Tibial nerve (tissue), 4 donors: ENCODE data around the gene FOSL2. TPM values are rescaled to one million over a fixed set of nuclear protein-coding genes. Genes with fewer than 3 reads are reported as not detected.

Experiments
- DNase-seq, 2 donors: peaks; one replicate each; pipeline ENCODE4 v3.0.0-alpha.2; 2019; ENCODE audit warnings: low spot score in 2 of 2
- H3K27ac ChIP-seq, 4 donors: fragments of 200-600 bp; sonication (generic) in 3 of 4; one replicate each; pipeline ENCODE4 v1.5.1; 2017 to 2019; ENCODE audit warnings: mild to moderate bottlenecking in 1 of 4
- H3K27me3 ChIP-seq, 2 donors: fragments of 200-600 bp; sonication (generic) in 1 of 2; one replicate each; pipeline versions ENCODE4 v1.5.1 to v1.6.0; 2017 to 2019
- H3K36me3 ChIP-seq, 3 donors: fragments of 200-600 bp; sonication (generic); one replicate each; pipeline ENCODE4 v1.5.1; 2018 to 2019
- H3K4me1 ChIP-seq, 4 donors: fragments of 200-600 bp; sonication (generic) in 3 of 4; one replicate each; pipeline ENCODE4 v1.5.1; 2017 to 2019
- H3K4me3 ChIP-seq, 4 donors: fragments of 200-600 bp; sonication (generic) in 3 of 4; one replicate each; pipeline ENCODE4 v1.5.1; 2017 to 2019; ENCODE audit warnings: mild to moderate bottlenecking in 1 of 4, moderate library complexity in 1 of 4
- H3K9me3 ChIP-seq, 4 donors: fragments of 200-600 bp; sonication (generic) in 3 of 4; one replicate each; pipeline ENCODE4 v1.5.1; 2017 to 2019
- EP300 ChIP-seq, 2 donors: sonication (generic); formaldehyde crosslinking; IDR thresholded peaks; one replicate each; pipeline ENCODE4 v1.6.1; 2017; ENCODE audit warnings: antibody characterized with exemption in 2 of 2, mild to moderate bottlenecking in 1 of 2
- POLR2A ChIP-seq, 2 donors: fragments of 450-650 bp; IDR thresholded peaks; one replicate each; pipeline ENCODE4 v1.6.1; 2017; ENCODE audit warnings: antibody characterized with exemption in 2 of 2, mild to moderate bottlenecking in 2 of 2, moderate library complexity in 2 of 2
- WGBS, 2 donors: methylation state at CpG; one replicate each; pipeline ENCODE4 v1.1.5; 2018; 5-methylcytosine and 5-hydroxymethylcytosine counted together
- total RNA-seq, 4 donors: library from RNA; depleted of rRNA; stranded (reverse); fragments of >200 nt; gene quantifications; one replicate each; pipeline ENCODE4 v1.1.0, GENCODE V29; 2016
- TF ChIP-seq, protein P1 (sequence below), 5 experiments: fragments of 200-600 bp in 3 of 5; fragments of 450-650 bp in 2 of 5; sonication (generic) in 3 of 5; IDR thresholded peaks; one replicate each; pipeline ENCODE4 v1.5.1; 2016 to 2019; ENCODE audit warnings: antibody characterized with exemption in 5 of 5, mild to moderate bottlenecking in 3 of 5, moderate library complexity in 2 of 5

Gene FOSL2
- total RNA-seq, 4 donors from 2014 or later, result 141 to 207 (median 190) TPM

DNA sequence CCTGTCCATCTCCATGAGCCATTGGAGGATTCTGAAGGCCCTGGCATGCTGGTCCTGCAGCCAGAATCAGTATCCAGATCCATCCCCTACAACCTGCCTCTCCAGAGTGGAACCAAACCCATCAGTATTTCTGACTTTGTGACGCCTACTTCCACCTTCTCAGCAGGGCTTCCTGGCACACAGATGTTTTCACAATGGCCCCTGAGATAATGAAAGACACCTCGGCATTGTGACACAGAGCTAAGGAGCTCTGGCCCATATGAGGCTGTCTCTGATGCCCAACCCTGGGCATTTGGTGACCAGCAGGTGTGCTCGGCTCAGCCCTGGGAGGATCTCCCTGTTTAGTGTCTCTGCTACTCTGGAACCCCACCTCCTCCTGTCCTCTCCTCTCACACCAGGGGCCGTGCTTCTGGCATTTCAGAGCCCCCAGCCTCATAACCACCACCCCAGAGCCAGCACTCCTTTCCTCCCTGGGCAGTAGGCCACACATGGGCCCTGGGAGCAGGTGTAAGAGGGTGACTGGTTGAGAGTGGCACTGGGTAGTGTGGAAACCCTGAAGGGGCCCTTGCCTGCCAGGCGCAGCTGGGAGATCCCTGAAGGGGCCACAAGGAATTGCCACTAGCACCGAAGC, 38.2 kb downstream of the FOSL2 start:
- TF ChIP-seq POLR2A (IDR thresholded peaks at IDR 0.05) (no peak), EP300 (IDR thresholded peaks at IDR 0.05) (no peak)
- TF ChIP-seq, protein P1, sequence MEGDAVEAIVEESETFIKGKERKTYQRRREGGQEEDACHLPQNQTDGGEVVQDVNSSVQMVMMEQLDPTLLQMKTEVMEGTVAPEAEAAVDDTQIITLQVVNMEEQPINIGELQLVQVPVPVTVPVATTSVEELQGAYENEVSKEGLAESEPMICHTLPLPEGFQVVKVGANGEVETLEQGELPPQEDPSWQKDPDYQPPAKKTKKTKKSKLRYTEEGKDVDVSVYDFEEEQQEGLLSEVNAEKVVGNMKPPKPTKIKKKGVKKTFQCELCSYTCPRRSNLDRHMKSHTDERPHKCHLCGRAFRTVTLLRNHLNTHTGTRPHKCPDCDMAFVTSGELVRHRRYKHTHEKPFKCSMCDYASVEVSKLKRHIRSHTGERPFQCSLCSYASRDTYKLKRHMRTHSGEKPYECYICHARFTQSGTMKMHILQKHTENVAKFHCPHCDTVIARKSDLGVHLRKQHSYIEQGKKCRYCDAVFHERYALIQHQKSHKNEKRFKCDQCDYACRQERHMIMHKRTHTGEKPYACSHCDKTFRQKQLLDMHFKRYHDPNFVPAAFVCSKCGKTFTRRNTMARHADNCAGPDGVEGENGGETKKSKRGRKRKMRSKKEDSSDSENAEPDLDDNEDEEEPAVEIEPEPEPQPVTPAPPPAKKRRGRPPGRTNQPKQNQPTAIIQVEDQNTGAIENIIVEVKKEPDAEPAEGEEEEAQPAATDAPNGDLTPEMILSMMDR (IDR thresholded peaks at IDR 0.05), result no peak
- Histone ChIP-seq H3K27me3 (no peaks in the 10 kb centered on the region), H3K4me1 (no peaks in the 10 kb centered on the region), H3K9me3 (peaks cover 0 to 8% (median 0%) of the 10 kb centered on the region in 4 donors), H3K36me3 (peaks cover 0 to 5% (median 0%) of the 10 kb centered on the region in 3 donors), H3K4me3 (no peak overlapping the region), H3K27ac (no peak overlapping the region)
- no peak for DNase-seq
- WGBS, 2 donors, result 79 to 84% methylated on average over 6 of the region's 6 CpGs

DNA sequence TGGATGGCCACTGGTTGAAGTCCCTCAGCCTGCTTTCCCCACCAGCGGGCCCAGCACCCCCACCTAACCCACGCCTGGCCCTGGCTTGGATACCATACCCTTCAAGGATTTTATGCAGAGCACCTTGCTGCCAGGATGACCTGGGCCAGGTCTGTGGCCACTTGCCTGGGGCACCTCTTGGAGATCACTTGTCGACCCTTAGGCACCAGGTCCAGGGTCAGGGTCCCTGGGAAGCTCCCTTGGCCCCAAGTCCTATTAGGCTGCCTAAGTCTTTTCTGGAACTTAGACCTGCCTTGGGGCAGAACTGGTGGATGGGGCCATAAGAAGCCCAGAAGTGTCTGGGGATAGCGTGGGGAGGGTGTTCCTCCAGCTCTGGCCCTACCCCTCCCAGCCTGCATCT, 39.1 kb downstream of the FOSL2 start:
- Histone ChIP-seq H3K27ac (no peak overlapping the region), H3K9me3 (peaks cover 0 to 8% (median 0%) of the 10 kb centered on the region in 4 donors), H3K4me3 (no peak overlapping the region), H3K27me3 (no peaks in the 10 kb centered on the region), H3K4me1 (no peaks in the 10 kb centered on the region), H3K36me3 (peaks cover 0 to 5% (median 0%) of the 10 kb centered on the region in 3 donors)
- TF ChIP-seq EP300 (IDR thresholded peaks at IDR 0.05), result no peak
- TF ChIP-seq POLR2A (IDR thresholded peaks at IDR 0.05), result no peak
- TF ChIP-seq, protein P1 (IDR thresholded peaks at IDR 0.05), result no peak
- WGBS, 2 donors, result 89 to 93% methylated on average over 3 to 4 of the region's 4 CpGs
- DNase-seq, result no peak

DNA sequence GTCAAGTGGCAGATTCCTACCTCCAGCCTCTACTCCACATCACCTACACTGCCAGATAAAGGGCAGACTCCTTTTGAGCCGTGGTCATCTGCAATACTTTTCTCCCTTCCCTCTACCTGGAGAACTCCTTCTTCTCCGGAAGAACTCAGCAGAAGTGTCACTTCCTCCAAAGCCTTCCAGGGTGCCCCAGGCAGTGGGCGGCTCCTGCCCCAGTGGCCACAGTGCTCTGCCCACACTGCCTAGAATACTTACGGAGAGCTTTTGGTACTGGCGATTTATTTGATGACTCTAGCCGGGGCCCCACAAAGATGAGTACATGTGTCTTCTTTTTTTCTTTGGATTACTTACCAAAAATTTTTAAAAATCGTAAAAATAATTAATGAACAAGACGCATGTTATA, 39.7 kb downstream of the FOSL2 start:
- H3K27me3 ChIP-seq, result no peaks in the 10 kb centered on the region
- WGBS, 2 donors, result 87 to 91% methylated on average over 8 of the region's 8 CpGs
- DNase-seq, result no peak
- no peak overlapping the region for H3K4me3 ChIP-seq
- H3K36me3 ChIP-seq, result peaks cover 0 to 5% (median 0%) of the 10 kb centered on the region in 3 donors
- no peaks in the 10 kb centered on the region for H3K4me1 ChIP-seq
- H3K27ac ChIP-seq, result no peak overlapping the region
- TF ChIP-seq, protein P1 (IDR thresholded peaks at IDR 0.05), result no peak
- TF ChIP-seq POLR2A (IDR thresholded peaks at IDR 0.05) (no peak), EP300 (IDR thresholded peaks at IDR 0.05) (no peak)
- peaks cover 0 to 8% (median 0%) of the 10 kb centered on the region in 4 donors for H3K9me3 ChIP-seq

DNA sequence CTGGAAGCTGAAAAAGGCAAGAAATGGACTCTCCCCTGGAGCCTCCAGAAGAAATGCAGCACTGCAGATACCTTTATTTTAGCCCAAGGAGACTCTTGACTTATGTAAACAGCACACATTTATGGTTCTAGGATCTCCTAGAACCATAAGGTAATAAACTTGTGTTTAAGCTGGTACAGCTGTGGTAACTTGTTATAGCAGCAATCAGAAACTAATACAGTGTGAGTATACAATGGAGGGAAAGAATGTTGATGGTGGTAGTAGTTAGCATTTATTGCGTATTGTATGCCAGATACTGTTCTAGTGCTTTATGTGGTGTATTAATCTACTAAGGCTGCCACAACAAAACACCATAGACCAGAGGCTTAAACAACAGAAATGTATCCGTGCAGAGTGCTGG, 40.6 kb downstream of the FOSL2 start:
- Histone ChIP-seq H3K27me3 (no peaks in the 10 kb centered on the region), H3K4me1 (no peaks in the 10 kb centered on the region), H3K4me3 (no peak overlapping the region), H3K27ac (no peak overlapping the region), H3K36me3 (no peaks in the 10 kb centered on the region), H3K9me3 (peaks cover 0 to 8% (median 0%) of the 10 kb centered on the region in 4 donors)
- no peak for DNase-seq
- WGBS, 2 donors, result 96% methylated on average over 2 of the region's 2 CpGs
- TF ChIP-seq EP300 (IDR thresholded peaks at IDR 0.05) (no peak), POLR2A (IDR thresholded peaks at IDR 0.05) (no peak)
- TF ChIP-seq, protein P1 (IDR thresholded peaks at IDR 0.05), result no peak

DNA sequence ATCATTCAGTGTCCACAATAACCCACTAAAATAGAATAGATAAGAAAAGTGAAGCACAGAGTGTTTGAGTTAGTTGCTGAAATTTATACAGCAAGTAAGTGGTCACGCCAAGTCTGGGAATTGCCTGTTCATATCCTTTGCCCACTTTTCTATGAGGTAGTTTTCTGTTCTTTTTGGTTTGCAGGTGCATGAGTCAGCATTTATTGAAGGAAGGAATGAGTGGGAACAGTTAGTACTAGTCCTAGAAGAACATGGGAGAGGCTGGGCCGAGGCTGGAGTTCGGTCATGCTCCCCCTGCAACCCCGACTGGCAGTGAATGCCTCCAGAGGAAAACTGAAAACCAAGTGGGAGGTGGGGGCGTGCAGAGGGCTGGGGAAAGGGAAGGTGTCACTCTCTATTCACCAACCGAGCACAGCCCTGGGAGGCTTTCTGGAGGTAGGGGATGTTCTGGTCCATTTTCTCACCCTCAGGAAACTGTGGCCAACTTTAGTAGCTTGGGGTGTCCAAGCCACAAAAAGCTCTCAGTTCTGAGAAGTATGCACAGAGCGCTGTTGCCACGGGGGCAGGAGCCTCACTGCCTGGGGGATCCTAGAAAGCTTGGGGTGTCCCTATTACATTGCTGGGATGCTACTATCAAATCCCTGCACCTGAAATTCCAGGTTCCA, 41.4 kb downstream of the FOSL2 start:
- peaks cover 0 to 8% (median 0%) of the 10 kb centered on the region in 4 donors for H3K9me3 ChIP-seq
- no peak overlapping the region for H3K4me3 ChIP-seq
- H3K27me3 ChIP-seq, result no peaks in the 10 kb centered on the region
- DNase-seq, result no peak
- no peaks in the 10 kb centered on the region for H3K4me1 ChIP-seq
- no peak overlapping the region for H3K27ac ChIP-seq
- H3K36me3 ChIP-seq, result no peaks in the 10 kb centered on the region
- TF ChIP-seq EP300 (IDR thresholded peaks at IDR 0.05) (no peak), POLR2A (IDR thresholded peaks at IDR 0.05) (no peak)
- TF ChIP-seq, protein P1 (IDR thresholded peaks at IDR 0.05), result no peak
- 90% methylated on average over 8 of the region's 8 CpGs for WGBS, 2 donors
